Vagina (tissue), 2 donors: Measurements from ENCODE around the gene UPK2.

Experiments used
- CTCF ChIP-seq, 3 experiments: fragments of 450-650 bp in 2 of 3; fragments of 200-600 bp in 1 of 3; sonication (generic) in 1 of 3; IDR thresholded peaks; one replicate each; pipeline ENCODE4 v1.5.1; 2017 to 2019; ENCODE audit warnings: antibody characterized with exemption in 3 of 3, mild to moderate bottlenecking in 2 of 3, moderate library complexity in 2 of 3
- POLR2A ChIP-seq, 2 donors: fragments of 450-650 bp; IDR thresholded peaks; one replicate each; pipeline ENCODE4 v1.6.1; 2017; ENCODE audit warnings: antibody characterized with exemption in 2 of 2, mild to moderate bottlenecking in 2 of 2, moderate library complexity in 2 of 2
- POLR2AphosphoS5 ChIP-seq, 2 donors: sonication (generic); formaldehyde crosslinking; IDR thresholded peaks; one replicate each; pipeline ENCODE4 v1.9.0; 2017; ENCODE audit warnings: antibody characterized with exemption in 2 of 2, mild to moderate bottlenecking in 2 of 2, low read depth in 1 of 2; ENCODE audit not compliant: insufficient read depth in 1 of 2

GRCh38 chr11:118948000-118948399 lies 8.1 kb upstream of the UPK2 start:
- no peak for TF ChIP-seq POLR2AphosphoS5 (IDR thresholded peaks at IDR 0.05; ENCODE audit: insufficient read depth in 1 of 2, low read depth in 1 of 2)
- TF ChIP-seq POLR2A (IDR thresholded peaks at IDR 0.05): no peak
- TF ChIP-seq CTCF (IDR thresholded peaks at IDR 0.05): no peak
